ENCODE measurements around the gene SULT4A1.

Gene SULT4A1

GRCh38 chr22:43777286-43777685 lies 85.0 kb downstream of the SULT4A1 start:
- no peak overlapping the region for H3K4me2 ChIP-seq (ENCODE audit: insufficient read depth, low read length)
- DNase-seq: no peak
- no peak for TF ChIP-seq EZH2 (IDR thresholded peaks at IDR 0.05; ENCODE audit: borderline replicate concordance, low read depth, low read length, severe bottlenecking)
- TF ChIP-seq, protein P1, sequence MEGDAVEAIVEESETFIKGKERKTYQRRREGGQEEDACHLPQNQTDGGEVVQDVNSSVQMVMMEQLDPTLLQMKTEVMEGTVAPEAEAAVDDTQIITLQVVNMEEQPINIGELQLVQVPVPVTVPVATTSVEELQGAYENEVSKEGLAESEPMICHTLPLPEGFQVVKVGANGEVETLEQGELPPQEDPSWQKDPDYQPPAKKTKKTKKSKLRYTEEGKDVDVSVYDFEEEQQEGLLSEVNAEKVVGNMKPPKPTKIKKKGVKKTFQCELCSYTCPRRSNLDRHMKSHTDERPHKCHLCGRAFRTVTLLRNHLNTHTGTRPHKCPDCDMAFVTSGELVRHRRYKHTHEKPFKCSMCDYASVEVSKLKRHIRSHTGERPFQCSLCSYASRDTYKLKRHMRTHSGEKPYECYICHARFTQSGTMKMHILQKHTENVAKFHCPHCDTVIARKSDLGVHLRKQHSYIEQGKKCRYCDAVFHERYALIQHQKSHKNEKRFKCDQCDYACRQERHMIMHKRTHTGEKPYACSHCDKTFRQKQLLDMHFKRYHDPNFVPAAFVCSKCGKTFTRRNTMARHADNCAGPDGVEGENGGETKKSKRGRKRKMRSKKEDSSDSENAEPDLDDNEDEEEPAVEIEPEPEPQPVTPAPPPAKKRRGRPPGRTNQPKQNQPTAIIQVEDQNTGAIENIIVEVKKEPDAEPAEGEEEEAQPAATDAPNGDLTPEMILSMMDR (IDR thresholded peaks at IDR 0.05; ENCODE audit: borderline replicate concordance, extremely low read depth, low read length, poor library complexity, severe bottlenecking): no peak

DNA sequence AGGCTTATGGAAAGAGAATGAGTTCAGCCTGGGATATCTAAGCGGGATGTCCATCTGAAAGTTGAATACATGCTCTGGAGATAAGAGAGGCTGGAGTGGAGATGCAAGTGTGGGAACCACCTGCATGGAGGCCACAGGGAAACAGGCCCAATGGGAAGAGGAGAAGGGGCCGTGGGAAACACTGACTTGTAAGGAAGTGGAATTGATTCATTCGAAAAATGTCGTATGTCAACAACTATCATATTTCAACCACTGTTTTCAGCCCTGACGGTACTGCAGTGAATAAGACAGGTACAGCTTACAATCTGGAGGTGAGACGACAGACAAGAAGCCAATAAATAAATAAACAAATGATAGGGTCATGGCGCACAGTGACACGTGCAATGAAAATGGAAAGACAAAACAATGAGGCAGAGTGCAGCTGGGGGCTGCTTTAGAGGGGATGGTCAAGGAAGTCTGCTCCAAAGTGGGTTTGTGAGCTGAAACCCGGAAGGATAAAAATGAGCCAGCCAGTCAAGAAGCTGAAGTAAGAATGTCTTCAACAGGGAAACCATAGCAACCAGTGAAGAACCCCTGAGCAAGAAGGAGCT lies 86.1 kb downstream of the SULT4A1 start:
- no peaks in the 10 kb centered on the region for H3K36me3 ChIP-seq (ENCODE audit: insufficient read depth, low read length)
- DNase-seq (no peak), ATAC-seq (ENCODE audit: insufficient read depth, low read depth) (no peak)
- H4K20me1 ChIP-seq (ENCODE audit: insufficient read depth, low read length): no peaks in the 10 kb centered on the region
- H3K4me2 ChIP-seq (ENCODE audit: insufficient read depth, low read length): no peak overlapping the region
- H3K79me2 ChIP-seq (ENCODE audit: insufficient read depth, low read length): no peaks in the 10 kb centered on the region
- H3K27ac ChIP-seq (ENCODE audit: low read length): no peak overlapping the region
- H2AFZ ChIP-seq (ENCODE audit: low read depth, low read length): no peak overlapping the region
- no peak overlapping the region for H3K9ac ChIP-seq (ENCODE audit: low read depth, low read length)
- no peaks in the 10 kb centered on the region for H3K4me1 ChIP-seq (ENCODE audit: insufficient read depth, low read length)
- no peaks in the 10 kb centered on the region for H3K9me3 ChIP-seq (ENCODE audit: insufficient read depth, low read length, severe bottlenecking)
- TF ChIP-seq, protein P1 (IDR thresholded peaks at IDR 0.05; ENCODE audit: borderline replicate concordance, extremely low read depth, low read length, poor library complexity, severe bottlenecking): no peak
- TF ChIP-seq EZH2 (IDR thresholded peaks at IDR 0.05; ENCODE audit: borderline replicate concordance, low read depth, low read length, severe bottlenecking): no peak
- H3K4me3 ChIP-seq (ENCODE audit: low read depth in 1 of 2, low read length in 2 of 2): no peak overlapping the region
- peaks cover 5% of the 10 kb centered on the region for H3K27me3 ChIP-seq (ENCODE audit: insufficient read depth, low read length, poor library complexity)

More at GRCh38 chr22:43777286-43777685, 85.0 kb downstream of the SULT4A1 start:
- Histone ChIP-seq H2AFZ (ENCODE audit: low read depth, low read length) (no peak overlapping the region), H3K27me3 (ENCODE audit: insufficient read depth, low read length, poor library complexity) (peaks cover 12% of the 10 kb centered on the region), H3K4me3 (ENCODE audit: low read depth in 1 of 2, low read length in 2 of 2) (no peak overlapping the region), H3K9me3 (ENCODE audit: insufficient read depth, low read length, severe bottlenecking) (no peaks in the 10 kb centered on the region), H3K27ac (ENCODE audit: low read length) (no peak overlapping the region), H3K4me1 (ENCODE audit: insufficient read depth, low read length) (no peaks in the 10 kb centered on the region), H3K9ac (ENCODE audit: low read depth, low read length) (no peak overlapping the region), H3K36me3 (ENCODE audit: insufficient read depth, low read length) (no peaks in the 10 kb centered on the region), H3K79me2 (ENCODE audit: insufficient read depth, low read length) (no peaks in the 10 kb centered on the region), H4K20me1 (ENCODE audit: insufficient read depth, low read length) (no peaks in the 10 kb centered on the region)
- no peak for ATAC-seq (ENCODE audit: insufficient read depth, low read depth)

All from DND-41 (cell line).